Neural cell (in vitro differentiated cells): ENCODE measurements around the gene LFNG.

Experiments used
- EP300 ChIP-seq: fragments of 450-650 bp; conservative IDR thresholded peaks from 2 replicates; pipeline ENCODE4 v1.6.1; 2014; ENCODE audit warnings: antibody characterized with exemption, mild to moderate bottlenecking, moderate library complexity; ENCODE audit not compliant: poor library complexity, severe bottlenecking
- EZH2 ChIP-seq: fragments of 200-600, 300-800 bp; shearing (Covaris generic), sonication (generic); IDR thresholded peaks from 2 replicates; pipeline ENCODE4 v1.6.1; 2014; ENCODE audit warnings: antibody characterized with exemption, low read length, borderline replicate concordance, mild to moderate bottlenecking; ENCODE audit not compliant: insufficient read depth, poor library complexity, severe bottlenecking
- POLR2AphosphoS5 ChIP-seq: IDR thresholded peaks from 2 replicates; pipeline ENCODE4 v1.6.1; 2012
- RAD21 ChIP-seq: fragments of 450-650 bp; conservative IDR thresholded peaks from 2 replicates; pipeline ENCODE4 v1.6.1; 2014; ENCODE audit warnings: antibody characterized with exemption, mild to moderate bottlenecking, moderate library complexity
- SMC3 ChIP-seq: fragments of 450-650 bp; conservative IDR thresholded peaks from 2 replicates; pipeline ENCODE4 v1.6.1; 2014; ENCODE audit warnings: antibody characterized with exemption, mild to moderate bottlenecking, moderate library complexity; ENCODE audit not compliant: poor library complexity
- TAF1 ChIP-seq: IDR thresholded peaks from 2 replicates; pipeline ENCODE4 v1.6.1; 2012; ENCODE audit warnings: low read depth
- TF ChIP-seq, protein P1 (sequence below): fragments of 450-650 bp; IDR thresholded peaks from 2 replicates; pipeline ENCODE4 v1.5.1; 2014; ENCODE audit warnings: antibody characterized with exemption, mild to moderate bottlenecking, moderate library complexity; ENCODE audit not compliant: poor library complexity, severe bottlenecking

DNA sequence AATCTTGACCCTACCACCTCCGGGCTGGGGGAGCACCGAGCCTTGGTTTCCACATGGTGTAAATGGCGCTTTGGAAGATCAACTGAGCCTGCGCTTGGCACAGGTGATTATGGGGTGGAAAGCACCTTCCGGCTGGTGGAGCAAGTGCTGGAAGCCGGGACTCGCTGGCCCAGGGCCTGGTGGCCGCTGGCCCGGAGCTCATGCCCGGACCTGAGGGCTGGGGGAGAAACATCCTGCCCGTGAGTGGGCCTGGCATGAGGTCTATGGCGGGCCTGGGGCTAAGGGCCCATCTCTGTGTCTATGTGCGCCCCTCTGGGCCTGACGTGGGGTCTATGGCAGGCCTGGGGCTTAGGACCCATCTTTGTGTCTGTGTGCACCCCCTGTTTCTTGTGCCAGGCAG is 14.2 kb upstream of the LFNG start:
- TF ChIP-seq EZH2, result no peak
- TF ChIP-seq, protein P1, sequence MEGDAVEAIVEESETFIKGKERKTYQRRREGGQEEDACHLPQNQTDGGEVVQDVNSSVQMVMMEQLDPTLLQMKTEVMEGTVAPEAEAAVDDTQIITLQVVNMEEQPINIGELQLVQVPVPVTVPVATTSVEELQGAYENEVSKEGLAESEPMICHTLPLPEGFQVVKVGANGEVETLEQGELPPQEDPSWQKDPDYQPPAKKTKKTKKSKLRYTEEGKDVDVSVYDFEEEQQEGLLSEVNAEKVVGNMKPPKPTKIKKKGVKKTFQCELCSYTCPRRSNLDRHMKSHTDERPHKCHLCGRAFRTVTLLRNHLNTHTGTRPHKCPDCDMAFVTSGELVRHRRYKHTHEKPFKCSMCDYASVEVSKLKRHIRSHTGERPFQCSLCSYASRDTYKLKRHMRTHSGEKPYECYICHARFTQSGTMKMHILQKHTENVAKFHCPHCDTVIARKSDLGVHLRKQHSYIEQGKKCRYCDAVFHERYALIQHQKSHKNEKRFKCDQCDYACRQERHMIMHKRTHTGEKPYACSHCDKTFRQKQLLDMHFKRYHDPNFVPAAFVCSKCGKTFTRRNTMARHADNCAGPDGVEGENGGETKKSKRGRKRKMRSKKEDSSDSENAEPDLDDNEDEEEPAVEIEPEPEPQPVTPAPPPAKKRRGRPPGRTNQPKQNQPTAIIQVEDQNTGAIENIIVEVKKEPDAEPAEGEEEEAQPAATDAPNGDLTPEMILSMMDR, result no peak
- TF ChIP-seq EP300, result no peak
- no peak for TF ChIP-seq TAF1
- TF ChIP-seq RAD21, result no peak
- no peak for TF ChIP-seq POLR2AphosphoS5
- no peak for TF ChIP-seq SMC3
